Measurements from ENCODE around the gene PLEKHA8.

GRCh38 chr7:30177186-30177585, 149.0 kb downstream of the PLEKHA8 start:
- TF ChIP-seq EZH2 (IDR thresholded peaks at IDR 0.05; ENCODE audit: low read depth) (no peak), CTCF (conservative IDR thresholded peaks at IDR 0.05) (no peak)

Measured in PC-9 (cell line).